Liver (tissue), 2 donors: ENCODE results near the gene LPO.

Experiments
- MAX ChIP-seq: IDR thresholded peaks from 2 replicates; pipeline ENCODE4 v1.6.1; 2016; ENCODE audit warnings: antibody characterized with exemption
- RXRA ChIP-seq, 2 donors: IDR thresholded peaks; 2 replicates each; pipeline ENCODE4 v1.6.1; 2017 to 2018; ENCODE audit warnings: antibody characterized with exemption in 2 of 2, mild to moderate bottlenecking in 1 of 2
- TAF1 ChIP-seq: conservative IDR thresholded peaks from 2 replicates; pipeline ENCODE4 v1.6.1; 2016; ENCODE audit warnings: antibody characterized with exemption, mild to moderate bottlenecking
- donor health status: healthy.

GRCh38 chr17:58315281-58315711 lies 76.9 kb downstream of the LPO start:
- TF ChIP-seq MAX (no peak), RXRA (IDR thresholded peaks at IDR 0.05) (no peak), TAF1 (no peak)
